CD4-positive, alpha-beta T cell (primary cell): ENCODE measurements around the gene ADAMTS3. TPM values are rescaled to one million over a fixed set of nuclear protein-coding genes. Genes with fewer than 3 reads are reported as not detected.

ENCODE experiments used
- ATAC-seq: fragments of 200-7000 bp; cut with Tn5 transposase; one replicate; pipeline ENCODE4 v1.10.0; 2022; ENCODE audit warnings: mild to moderate bottlenecking; ENCODE audit not compliant: poor library complexity
- CTCF ChIA-PET: fragments of 350-600 bp; sonication (Branson Sonifier 250); formaldehyde crosslinking; loops from one replicate; lab custom pipeline; 2021; ENCODE audit warnings: antibody characterized with exemption, inconsistent platforms; lab: Charles Lee
- POLR2A ChIA-PET: fragments of 350-600 bp; sonication (Branson Sonifier 250); formaldehyde crosslinking; loops from one replicate; lab custom pipeline; 2021; ENCODE audit warnings: antibody characterized with exemption, inconsistent platforms; lab: Charles Lee
- DNase-seq, 14 experiments: peaks; one replicate each; pipeline ENCODE4 v3.0.0-alpha.2; 2013 to 2020; ENCODE audit warnings: mixed read lengths in 2 of 14
- H3K27ac ChIP-seq, 2 donors: one replicate each; pipeline versions ENCODE4 v1.5.1 to v1.7.0; 2013; ENCODE audit warnings: low read length in 2 of 2, low read depth in 1 of 2, mild to moderate bottlenecking in 1 of 2
- H3K27me3 ChIP-seq, 2 experiments: 1 replicate in 1 of 2; 2 replicates in 1 of 2; pipeline versions ENCODE4 v1.6.1 to v1.7.0; 2013; ENCODE audit warnings: low read length in 2 of 2, control low read depth in 1 of 2, mild to moderate bottlenecking in 1 of 2, moderate library complexity in 1 of 2; ENCODE audit not compliant: insufficient read depth in 2 of 2, control insufficient read depth in 1 of 2
- H3K36me3 ChIP-seq: one replicate; pipeline ENCODE4 v1.6.1; 2013; ENCODE audit warnings: low read length, control low read depth; ENCODE audit not compliant: insufficient read depth
- H3K4me1 ChIP-seq: one replicate; pipeline ENCODE4 v1.6.1; 2013; ENCODE audit warnings: low read length, control low read depth; ENCODE audit not compliant: insufficient read depth
- H3K4me3 ChIP-seq: one replicate; pipeline ENCODE4 v1.5.1; 2013; ENCODE audit warnings: mild to moderate bottlenecking, low read length, moderate library complexity
- H3K9me3 ChIP-seq, 2 experiments: 1 replicate in 1 of 2; 2 replicates in 1 of 2; pipeline versions ENCODE4 v1.6.1 to v1.7.0; 2013; ENCODE audit warnings: low read length in 2 of 2, mild to moderate bottlenecking in 2 of 2, control low read depth in 1 of 2, moderate library complexity in 1 of 2; ENCODE audit not compliant: control insufficient read depth in 1 of 2, insufficient read depth in 1 of 2
- H3K27ac Mint-ChIP-seq: one replicate; pipeline ENCODE4 v1.8.0; 2020; ENCODE audit warnings: mixed read lengths
- H3K27me3 Mint-ChIP-seq: one replicate; pipeline ENCODE4 v1.8.0; 2021; ENCODE audit warnings: mixed read lengths
- H3K36me3 Mint-ChIP-seq: one replicate; pipeline ENCODE4 v1.8.0; 2021; ENCODE audit warnings: low read depth, mixed read lengths
- H3K4me1 Mint-ChIP-seq: one replicate; pipeline ENCODE4 v1.8.0; 2021; ENCODE audit warnings: low read depth, mixed read lengths
- H3K4me3 Mint-ChIP-seq: one replicate; pipeline ENCODE4 v1.8.0; 2020; ENCODE audit warnings: mild to moderate bottlenecking, mixed read lengths
- H3K9me3 Mint-ChIP-seq: one replicate; pipeline ENCODE4 v1.8.0; 2020; ENCODE audit warnings: mixed read lengths
- intact Hi-C, 2 experiments: fragments of 100-400 bp; cut with DNase I in 1 of 2; cut with micrococcal nuclease in 1 of 2; formaldehyde crosslinking; loops; one replicate each; pipeline versions ENCODE4 v1.15.1 to v1.9.0; 2023 to 2025; cut with DNase I, micrococcal nuclease
- total RNA-seq, 174 experiments: library from RNA in 2 of 174; stranded (reverse) in 2 of 174; gene quantifications; one replicate each; pipeline ENCODE4 v1.2.3 and lab custom pipeline; 2021 to 2026
- TF ChIP-seq, protein P1 (sequence below): fragments of 200-600 bp; IDR thresholded peaks from one replicate; pipeline ENCODE4 v1.8.0; 2022; ENCODE audit warnings: antibody characterized with exemption, mild to moderate bottlenecking

Gene ADAMTS3
- total RNA-seq, 2 experiments from 2014 or later = not detected

DNA sequence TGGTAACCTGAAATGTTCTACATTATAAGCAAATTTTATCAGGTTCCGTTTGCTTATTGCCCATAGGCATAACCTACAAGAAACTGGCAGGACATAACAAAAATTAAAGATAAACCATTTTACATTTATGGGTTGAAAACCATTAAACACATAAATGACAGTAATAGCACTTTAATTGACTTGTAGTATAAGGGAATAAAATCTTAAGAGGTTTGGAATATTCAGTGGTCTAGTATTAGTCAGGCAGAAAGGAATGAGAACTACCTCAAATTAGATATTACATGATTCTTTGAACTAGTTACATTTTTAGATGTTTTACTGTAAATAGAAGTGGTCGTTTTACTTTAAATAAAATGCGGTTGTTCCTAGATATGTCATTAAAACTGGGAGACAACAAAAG, 111.9 kb downstream of the ADAMTS3 start:
- Mint-ChIP-seq H3K36me3 (no peaks in the 10 kb centered on the region), H3K27ac (no peak overlapping the region), H3K4me1 (no peaks in the 10 kb centered on the region), H3K4me3 (no peak overlapping the region), H3K27me3 (peaks cover 5% of the 10 kb centered on the region), H3K9me3 (no peaks in the 10 kb centered on the region)
- intact Hi-C loops = no loop called here
- no peaks in the 10 kb centered on the region for H3K27me3 ChIP-seq
- TF ChIP-seq, protein P1, sequence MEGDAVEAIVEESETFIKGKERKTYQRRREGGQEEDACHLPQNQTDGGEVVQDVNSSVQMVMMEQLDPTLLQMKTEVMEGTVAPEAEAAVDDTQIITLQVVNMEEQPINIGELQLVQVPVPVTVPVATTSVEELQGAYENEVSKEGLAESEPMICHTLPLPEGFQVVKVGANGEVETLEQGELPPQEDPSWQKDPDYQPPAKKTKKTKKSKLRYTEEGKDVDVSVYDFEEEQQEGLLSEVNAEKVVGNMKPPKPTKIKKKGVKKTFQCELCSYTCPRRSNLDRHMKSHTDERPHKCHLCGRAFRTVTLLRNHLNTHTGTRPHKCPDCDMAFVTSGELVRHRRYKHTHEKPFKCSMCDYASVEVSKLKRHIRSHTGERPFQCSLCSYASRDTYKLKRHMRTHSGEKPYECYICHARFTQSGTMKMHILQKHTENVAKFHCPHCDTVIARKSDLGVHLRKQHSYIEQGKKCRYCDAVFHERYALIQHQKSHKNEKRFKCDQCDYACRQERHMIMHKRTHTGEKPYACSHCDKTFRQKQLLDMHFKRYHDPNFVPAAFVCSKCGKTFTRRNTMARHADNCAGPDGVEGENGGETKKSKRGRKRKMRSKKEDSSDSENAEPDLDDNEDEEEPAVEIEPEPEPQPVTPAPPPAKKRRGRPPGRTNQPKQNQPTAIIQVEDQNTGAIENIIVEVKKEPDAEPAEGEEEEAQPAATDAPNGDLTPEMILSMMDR = no peak
- no peaks in the 10 kb centered on the region for H3K9me3 ChIP-seq
- no peak for ATAC-seq
- CTCF ChIA-PET = no interaction called here
- no peak overlapping the region for H3K27ac ChIP-seq
- POLR2A ChIA-PET = no interaction called here
- no peaks in the 10 kb centered on the region for H3K4me1 ChIP-seq
- no peak overlapping the region for H3K4me3 ChIP-seq
- DNase-seq = no peak
- H3K36me3 ChIP-seq = no peaks in the 10 kb centered on the region

DNA sequence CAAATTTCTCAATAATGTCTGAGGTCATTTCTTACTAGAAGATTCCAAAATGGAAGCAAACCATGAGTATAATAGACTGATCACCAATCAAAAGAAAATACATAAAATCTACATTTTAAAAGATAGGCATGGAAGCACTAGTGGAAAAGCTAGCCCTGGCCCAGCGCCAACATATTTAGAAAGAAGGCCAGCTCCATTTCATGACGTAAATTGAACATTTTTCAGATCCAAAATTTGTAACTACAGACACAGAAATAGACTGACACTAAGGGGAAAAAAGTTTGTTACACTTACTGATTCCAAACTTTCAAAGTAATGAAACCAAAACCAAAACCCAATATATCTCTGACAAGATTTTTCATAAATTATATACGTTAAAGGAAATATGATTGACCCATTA, 117.7 kb downstream of the ADAMTS3 start:
- ChIA-PET POLR2A (no interaction called here), CTCF (no interaction called here)
- Histone ChIP-seq H3K27me3 (no peaks in the 10 kb centered on the region), H3K4me3 (no peak overlapping the region), H3K4me1 (no peaks in the 10 kb centered on the region), H3K9me3 (no peaks in the 10 kb centered on the region), H3K27ac (no peak overlapping the region), H3K36me3 (no peaks in the 10 kb centered on the region)
- no peaks in the 10 kb centered on the region for H3K4me1 Mint-ChIP-seq
- no peak overlapping the region for H3K27ac Mint-ChIP-seq
- H3K36me3 Mint-ChIP-seq = no peaks in the 10 kb centered on the region
- no peaks in the 10 kb centered on the region for H3K9me3 Mint-ChIP-seq
- intact Hi-C loops = no loop called here
- H3K27me3 Mint-ChIP-seq = no peaks in the 10 kb centered on the region
- no peak overlapping the region for H3K4me3 Mint-ChIP-seq
- TF ChIP-seq, protein P1 = no peak
- DNase-seq (no peak), ATAC-seq (no peak)

DNA sequence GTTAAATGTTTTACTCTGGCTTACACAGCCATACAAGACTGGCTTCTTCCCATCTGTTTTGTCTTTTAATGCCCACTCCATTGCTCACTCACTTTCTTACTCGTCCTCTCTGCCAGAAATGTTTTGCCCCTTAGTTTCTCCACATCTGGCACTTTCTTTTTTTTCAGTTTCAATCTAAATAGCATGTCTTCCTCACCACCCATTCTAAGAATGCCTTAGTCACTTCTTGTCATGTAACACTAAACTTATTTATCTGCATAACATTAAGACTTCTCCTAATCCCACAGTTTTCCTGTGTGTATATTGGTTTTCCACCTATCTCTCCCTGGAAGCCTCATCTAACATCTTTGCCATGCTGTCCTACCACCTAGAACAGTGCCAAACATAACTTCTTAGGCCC, 119.3 kb downstream of the ADAMTS3 start:
- H3K27me3 ChIP-seq = no peaks in the 10 kb centered on the region
- no peaks in the 10 kb centered on the region for H3K36me3 Mint-ChIP-seq
- no peaks in the 10 kb centered on the region for H3K4me1 ChIP-seq
- no peak overlapping the region for H3K4me3 ChIP-seq
- POLR2A ChIA-PET = no interaction called here
- H3K4me1 Mint-ChIP-seq = no peaks in the 10 kb centered on the region
- DNase-seq (no peak), ATAC-seq (no peak)
- no peaks in the 10 kb centered on the region for H3K36me3 ChIP-seq
- no peak overlapping the region for H3K27ac Mint-ChIP-seq
- CTCF ChIA-PET = no interaction called here
- no peak overlapping the region for H3K4me3 Mint-ChIP-seq
- no peaks in the 10 kb centered on the region for H3K9me3 Mint-ChIP-seq
- no peak overlapping the region for H3K27ac ChIP-seq
- no peaks in the 10 kb centered on the region for H3K9me3 ChIP-seq
- intact Hi-C loops = no loop called here
- TF ChIP-seq, protein P1 = no peak
- no peaks in the 10 kb centered on the region for H3K27me3 Mint-ChIP-seq
